Pancreas (tissue), 10 donors: ENCODE data around the gene MAGEC2. TPM values are rescaled to one million over a fixed set of nuclear protein-coding genes. Genes with fewer than 3 reads are reported as not detected.

Source experiments
- ATAC-seq, 4 donors: fragments of 200-7000 bp; cut with Tn5 transposase; one replicate each; pipeline versions ENCODE4 v1.8.0 to v1.9.1; 2020; ENCODE audit warnings: mild to moderate bottlenecking in 4 of 4, moderate library complexity in 4 of 4
- DNase-seq, 6 donors: peaks; one replicate each; pipeline ENCODE4 v3.0.0-alpha.2; 2020
- FAIRE-seq: peaks from 2 replicates; lab custom pipeline; 2012; peaks lifted over from hg19 to GRCh38; lab: Jason Lieb, UNC
- H3K27ac ChIP-seq, 4 donors: fragments of 200-600 bp; sonication (generic); 1 replicate in 3 of 4; 2 replicates in 1 of 4; pipeline versions ENCODE4 v1.5.0 to v1.8.0; 2020
- H3K27me3 ChIP-seq, 4 donors: fragments of 200-600 bp; one replicate each; pipeline ENCODE4 v1.8.0; 2021
- H3K36me3 ChIP-seq, 3 donors: fragments of 200-600 bp; sonication (generic) in 1 of 3; one replicate each; pipeline versions ENCODE4 v1.5.0 to v1.8.0; 2020 to 2021
- H3K4me1 ChIP-seq, 3 donors: fragments of 200-600 bp; one replicate each; pipeline ENCODE4 v1.8.0; 2021
- H3K4me3 ChIP-seq, 4 donors: fragments of 200-600 bp; sonication (generic) in 2 of 4; one replicate each; pipeline versions ENCODE4 v1.5.0 to v1.8.0; 2020 to 2021
- H3K9me3 ChIP-seq, 4 donors: fragments of 200-600 bp; one replicate each; pipeline ENCODE4 v1.8.0; 2021
- CTCF ChIP-seq, 4 donors: fragments of 200-600 bp; sonication (generic) in 3 of 4; IDR thresholded peaks; one replicate each; pipeline versions ENCODE4 v1.5.0 to v1.8.0; 2021; ENCODE audit warnings: antibody characterized with exemption in 4 of 4
- WGBS, 2 donors: extraction: QIAGEN DNeasy Blood & Tissue Kit; methylation state at CpG; one replicate each; pipeline ENCODE4 v1.1.7; 2013; 5-methylcytosine and 5-hydroxymethylcytosine counted together
- intact Hi-C, 3 donors: fragments of 100-400 bp; cut with DNase I; formaldehyde crosslinking; loops; one replicate each; pipeline versions ENCODE4 v1.11.1 to v1.14.2; 2022
- polyA plus RNA-seq, 2 donors: library from polyadenylated mRNA; stranded (reverse); fragments of 200-250 nt; gene quantifications; one replicate each; pipeline ENCODE4 v1.2.3, GENCODE V29; 2013
- total RNA-seq, 6 donors: library from RNA; stranded (reverse); fragmentation: NEBNext Ultra II Directional in 4 of 6; extraction: Animal tissue kit (Norgen Biotek cat#: 25700) in 4 of 6; gene quantifications; one replicate each; pipeline versions ENCODE4 v1.2.1 to v1.2.4, GENCODE V29; 2021 to 2023
- donor health status: healthy with polysubstance abuse.
- donor health status: DM: no; HTN: no; CAD: no; lungs with moderate emphysema.
- donor health status: DM: no; HTN: no; CAD: no.
- donor health status: control.
- donor health status: control.
- donor health status: Bipolar disorder and iron deficiency.
- donor health status: DM: yes; HTN: yes; CAD: no.
- donor health status: DM: no; HTN: no; CAD: no.
- donor health status: DM: no; HTN: no; CAD: no.
- donor health status: DM: yes; HTN: yes; CAD: no.

Gene MAGEC2
- total and polyA plus RNA-seq, 8 donors: not detected

DNA sequence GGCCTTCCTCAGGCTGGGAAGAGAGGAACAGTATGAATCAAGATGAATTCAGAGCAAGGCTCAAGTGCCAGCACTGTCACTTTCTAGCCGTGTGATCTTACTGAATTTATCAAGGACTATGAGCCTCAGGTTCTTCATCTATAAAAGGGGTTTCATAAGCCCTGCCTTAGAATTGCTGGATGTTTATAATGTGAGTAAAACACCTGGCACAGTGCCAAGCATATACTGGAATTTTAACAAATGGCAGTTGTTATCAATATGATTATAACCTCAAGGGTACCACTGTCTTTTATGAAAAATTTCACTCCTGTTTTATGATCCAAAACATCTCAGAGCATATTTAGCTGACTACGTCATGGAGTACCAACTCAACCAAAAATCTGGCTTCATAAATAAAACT lies 4.0 kb downstream of the MAGEC2 start:
- TF ChIP-seq CTCF (IDR thresholded peaks at IDR 0.05): no peak
- WGBS, 2 donors: 59 to 66% methylated on average over 2 of the region's 2 CpGs
- Histone ChIP-seq H3K36me3 (no peaks in the 10 kb centered on the region), H3K9me3 (no peaks in the 10 kb centered on the region), H3K4me1 (no peaks in the 10 kb centered on the region), H3K27me3 (no peaks in the 10 kb centered on the region), H3K4me3 (no peak overlapping the region), H3K27ac (no peak overlapping the region)
- intact Hi-C loops: no loop called here
- ATAC-seq (no peak), DNase-seq (no peak), FAIRE-seq (no peak)

- Histone ChIP-seq H3K27me3 (no peaks in the 10 kb centered on the region), H3K4me1 (no peaks in the 10 kb centered on the region), H3K4me3 (no peak overlapping the region), H3K36me3 (no peaks in the 10 kb centered on the region), H3K9me3 (no peaks in the 10 kb centered on the region), H3K27ac (no peak overlapping the region)
- no peak for FAIRE-seq
- intact Hi-C loops: no loop called here
- no peak for ATAC-seq
- 45 to 47% methylated on average over 2 of the region's 2 CpGs for WGBS, 2 donors
- no peak for DNase-seq
- no peak for TF ChIP-seq CTCF (IDR thresholded peaks at IDR 0.05)
Measured at GRCh38 chrX:142186103-142186502, 19.0 kb downstream of the MAGEC2 start.

DNA sequence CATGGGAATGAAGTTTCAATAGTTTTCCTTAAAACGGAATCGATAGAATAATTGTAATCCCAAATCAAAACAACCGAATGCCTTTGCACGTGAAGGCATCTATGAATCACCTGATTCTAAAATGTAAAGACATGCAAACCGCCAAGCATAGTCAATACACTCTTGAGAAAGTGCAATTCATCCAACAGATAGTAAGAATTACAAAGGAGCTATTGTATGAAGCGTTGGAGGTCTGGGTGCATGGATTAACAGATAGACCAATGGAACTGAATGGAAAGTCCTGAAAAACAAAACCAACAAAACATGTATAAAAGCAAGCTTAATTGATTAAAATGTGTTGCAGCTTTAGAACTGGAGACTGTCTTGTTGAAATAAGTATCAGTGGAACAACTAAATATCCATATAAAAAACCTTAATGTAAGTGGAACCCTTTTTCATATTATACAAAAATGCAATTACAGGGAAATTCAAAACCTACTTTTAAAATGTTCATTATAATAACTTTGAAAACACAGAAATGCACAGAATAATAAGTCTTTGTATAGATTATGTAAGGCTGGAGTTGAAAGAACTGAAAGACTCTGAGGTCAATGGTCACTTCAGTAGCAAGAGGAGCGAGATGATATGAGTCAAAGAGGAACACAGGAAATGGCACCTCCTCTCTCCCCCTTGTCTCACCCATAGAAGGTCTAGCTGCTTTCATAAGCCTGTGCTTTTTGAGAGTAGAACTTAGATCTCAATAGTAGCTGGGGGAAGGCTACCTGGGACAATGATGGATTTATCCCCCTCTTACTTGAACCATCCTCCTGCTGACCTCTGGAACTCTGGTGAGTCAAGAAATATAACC lies 20.1 kb downstream of the MAGEC2 start:
- Histone ChIP-seq H3K27ac (no peak overlapping the region), H3K27me3 (no peaks in the 10 kb centered on the region), H3K4me3 (no peak overlapping the region), H3K9me3 (no peaks in the 10 kb centered on the region), H3K4me1 (no peaks in the 10 kb centered on the region), H3K36me3 (no peaks in the 10 kb centered on the region)
- ATAC-seq (no peak), DNase-seq (no peak), FAIRE-seq (no peak)
- TF ChIP-seq CTCF (IDR thresholded peaks at IDR 0.05): no peak
- WGBS, 2 donors: 54 to 59% methylated on average over 7 of the region's 7 CpGs
- intact Hi-C loops: no loop called here

GRCh38 chrX:142156567-142156966 lies 48.5 kb downstream of the MAGEC2 start:
- WGBS, 2 donors: 64 to 77% methylated on average over 10 of the region's 10 CpGs
- Histone ChIP-seq H3K27me3 (peaks cover 0 to 4% (median 2%) of the 10 kb centered on the region in 4 donors), H3K4me1 (no peaks in the 10 kb centered on the region), H3K36me3 (no peaks in the 10 kb centered on the region), H3K4me3 (no peak overlapping the region), H3K9me3 (no peaks in the 10 kb centered on the region), H3K27ac (no peak overlapping the region)
- intact Hi-C loops: no loop called here
- DNase-seq (peak in 1 of 6 donors; percentile 38), FAIRE-seq (no peak), ATAC-seq (no peak)
- TF ChIP-seq CTCF (IDR thresholded peaks at IDR 0.05): no peak
